Measurements from ENCODE around the gene ABCC8.

GRCh38 chr11:17486646-17487045 lies 10.0 kb upstream of the ABCC8 start:
- TF ChIP-seq GATA3 (IDR thresholded peaks at IDR 0.05; ENCODE audit: low read depth, low read length) (no peak), GATA2 (IDR thresholded peaks at IDR 0.05; ENCODE audit: low read depth, low read length) (no peak)
